Fibroblast of mammary gland (primary cell): ENCODE data around the gene ZNF532.

Experiments used
- DNase-seq: peaks from one replicate; pipeline ENCODE4 v3.0.0-alpha.2; 2010; ENCODE audit warnings: low read depth
- H3K4me3 ChIP-seq: 2 replicates; pipeline ENCODE4 v1.5.1; 2011; ENCODE audit warnings: low read depth, mild to moderate bottlenecking, low read length, moderate library complexity; ENCODE audit not compliant: control insufficient read depth
- TF ChIP-seq, protein P1 (sequence below): conservative IDR thresholded peaks from 2 replicates; pipeline ENCODE4 v1.5.1; 2011; ENCODE audit warnings: low read depth, low read length, inconsistent platforms; ENCODE audit not compliant: control insufficient read depth, insufficient read depth

The ZNF532 gene

DNA sequence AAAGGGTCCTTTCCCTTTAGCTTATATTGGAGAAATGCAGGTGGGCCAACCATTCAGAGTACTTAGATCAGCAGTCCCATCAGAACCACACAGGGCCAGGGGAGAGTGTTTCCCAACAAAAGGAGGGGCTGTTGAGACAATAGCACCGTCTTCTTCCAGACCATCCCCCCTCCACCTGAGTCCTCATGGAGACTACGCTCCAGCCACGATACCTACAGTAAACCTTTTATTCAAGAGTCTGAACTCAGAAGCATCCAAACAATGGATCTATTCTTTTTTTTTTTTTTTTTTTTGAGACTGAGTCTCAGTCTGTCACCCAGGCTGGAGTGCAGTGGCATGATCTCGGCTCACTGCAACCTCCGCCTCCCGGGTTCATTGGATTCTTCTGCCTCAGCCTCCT lies 25.7 kb upstream of the ZNF532 start:
- no peak for DNase-seq
- TF ChIP-seq, protein P1, sequence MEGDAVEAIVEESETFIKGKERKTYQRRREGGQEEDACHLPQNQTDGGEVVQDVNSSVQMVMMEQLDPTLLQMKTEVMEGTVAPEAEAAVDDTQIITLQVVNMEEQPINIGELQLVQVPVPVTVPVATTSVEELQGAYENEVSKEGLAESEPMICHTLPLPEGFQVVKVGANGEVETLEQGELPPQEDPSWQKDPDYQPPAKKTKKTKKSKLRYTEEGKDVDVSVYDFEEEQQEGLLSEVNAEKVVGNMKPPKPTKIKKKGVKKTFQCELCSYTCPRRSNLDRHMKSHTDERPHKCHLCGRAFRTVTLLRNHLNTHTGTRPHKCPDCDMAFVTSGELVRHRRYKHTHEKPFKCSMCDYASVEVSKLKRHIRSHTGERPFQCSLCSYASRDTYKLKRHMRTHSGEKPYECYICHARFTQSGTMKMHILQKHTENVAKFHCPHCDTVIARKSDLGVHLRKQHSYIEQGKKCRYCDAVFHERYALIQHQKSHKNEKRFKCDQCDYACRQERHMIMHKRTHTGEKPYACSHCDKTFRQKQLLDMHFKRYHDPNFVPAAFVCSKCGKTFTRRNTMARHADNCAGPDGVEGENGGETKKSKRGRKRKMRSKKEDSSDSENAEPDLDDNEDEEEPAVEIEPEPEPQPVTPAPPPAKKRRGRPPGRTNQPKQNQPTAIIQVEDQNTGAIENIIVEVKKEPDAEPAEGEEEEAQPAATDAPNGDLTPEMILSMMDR, result no peak
- no peak overlapping the region for H3K4me3 ChIP-seq

DNA sequence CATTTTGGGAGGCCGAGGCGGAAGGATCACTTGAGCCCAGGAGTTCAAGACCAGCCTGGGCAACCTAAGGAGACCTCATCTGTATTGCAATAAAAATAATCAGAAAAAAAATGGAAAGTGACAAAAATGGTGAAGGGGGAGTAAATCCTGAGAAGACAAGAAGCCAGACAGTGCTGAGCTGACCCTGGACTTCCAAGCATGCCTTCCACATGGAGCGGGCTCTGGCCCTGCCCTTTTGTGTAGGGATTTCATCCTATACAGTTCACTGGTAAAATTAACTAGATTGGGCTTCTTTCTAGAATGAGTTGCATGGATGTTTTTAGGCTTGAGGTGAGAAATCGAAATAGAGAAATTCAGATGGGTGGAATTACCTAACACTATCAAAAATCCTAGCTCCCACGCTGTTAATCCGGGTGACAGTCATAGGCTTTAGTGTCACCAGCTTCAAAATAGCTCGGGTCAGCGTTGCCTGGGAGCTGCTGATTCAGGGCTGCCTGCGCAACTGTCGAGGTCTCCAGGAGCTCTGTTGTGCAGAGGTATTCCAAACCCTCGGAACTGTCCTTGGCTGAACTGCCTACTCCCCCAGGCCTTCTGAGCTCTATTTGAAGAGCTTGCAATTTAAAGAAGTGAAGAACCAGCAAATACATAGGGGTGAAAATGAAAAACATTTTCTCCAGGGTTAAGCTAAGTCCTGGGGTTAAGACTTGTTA lies 21.5 kb upstream of the ZNF532 start:
- no peak overlapping the region for H3K4me3 ChIP-seq
- no peak for DNase-seq
- TF ChIP-seq, protein P1, result no peak

GRCh38 chr18:58843688-58844035 lies 21.0 kb upstream of the ZNF532 start:
- TF ChIP-seq, protein P1, result no peak
- no peak for DNase-seq

DNA sequence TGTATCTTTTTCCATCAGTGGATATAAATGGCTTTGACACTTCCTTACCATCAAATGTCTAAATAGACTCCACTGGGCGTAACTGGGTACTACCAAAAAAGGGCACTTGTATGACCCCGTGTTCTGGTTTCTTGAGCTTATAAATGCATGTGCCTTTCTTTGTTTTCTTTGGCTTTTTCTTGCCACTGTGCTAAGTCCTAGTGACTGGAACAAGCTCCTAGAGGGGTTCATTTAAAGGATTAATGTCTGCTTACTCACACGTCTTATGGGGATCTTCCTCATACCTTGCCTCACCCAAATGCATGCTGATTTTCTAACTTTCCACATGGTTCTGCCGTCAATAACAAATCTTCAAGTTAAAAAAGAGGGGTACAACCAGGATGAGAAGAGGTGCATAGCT lies 19.8 kb upstream of the ZNF532 start:
- no peak for DNase-seq
- TF ChIP-seq, protein P1, result no peak
- no peak overlapping the region for H3K4me3 ChIP-seq

More at GRCh38 chr18:58843688-58844035, 21.0 kb upstream of the ZNF532 start:
- no peak overlapping the region for H3K4me3 ChIP-seq

GRCh38 chr18:58845928-58846724 lies 18.6 kb upstream of the ZNF532 start:
- TF ChIP-seq, protein P1, result no peak
- H3K4me3 ChIP-seq, result no peak overlapping the region
- no peak for DNase-seq

DNA sequence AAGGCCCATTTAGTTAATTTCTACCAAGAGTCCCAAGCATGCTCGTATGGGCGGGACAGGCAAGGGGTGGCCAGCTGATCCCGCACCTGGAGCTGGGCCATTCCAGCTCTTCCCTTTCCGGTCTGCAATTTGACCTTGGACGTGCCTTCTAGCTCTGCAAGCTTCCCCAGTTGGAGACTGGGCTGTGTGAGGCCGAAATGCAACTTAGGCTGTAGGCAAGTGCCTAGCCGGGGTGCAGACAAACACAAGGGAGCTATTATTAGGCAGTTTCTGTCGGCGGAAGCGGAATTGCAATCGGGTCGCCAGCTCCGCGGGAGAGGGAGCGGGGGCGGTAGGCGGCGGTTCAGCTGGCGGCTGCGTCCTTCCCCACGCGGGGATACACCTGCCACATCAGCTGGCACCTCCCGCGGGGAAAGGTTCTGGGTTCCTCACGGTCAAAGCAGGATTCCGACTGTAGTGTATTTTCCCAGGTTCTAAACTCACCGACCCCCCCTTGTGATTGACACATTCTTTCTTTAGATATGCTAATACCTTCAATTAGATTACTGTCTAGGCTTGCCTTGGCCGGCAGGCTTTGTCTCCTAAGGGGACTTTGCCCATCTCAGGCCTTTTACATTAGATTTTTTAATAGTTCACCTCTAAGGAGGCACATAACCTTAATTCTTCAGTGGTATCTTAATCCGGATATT lies 17.1 kb upstream of the ZNF532 start:
- TF ChIP-seq, protein P1, result no peak
- H3K4me3 ChIP-seq, result no peak overlapping the region

More for the DNA sequence above, 17.1 kb upstream of the ZNF532 start:
- DNase-seq, result no peak
